ENCODE data around the gene NELFE.
"Not testable (repeated sequence)": the region's sequence is repeated elsewhere in the genome, so short reads cannot be mapped to it uniquely, and the experiment has no call there.

- not testable (repeated sequence) for TF ChIP-seq CTCF, POLR2AphosphoS5 (IDR thresholded peaks at IDR 0.05)
These were observed 50.5 kb downstream of the NELFE start for GRCh38 chr6:31908255-31908654.
